ENCODE measurements around the gene CES3. TPM values are rescaled to one million over a fixed set of nuclear protein-coding genes. Genes with fewer than 3 reads are reported as not detected.
"Not testable (repeated sequence)": the region's sequence is repeated elsewhere in the genome, so short reads cannot be mapped to it uniquely, and the experiment has no call there.

Gene CES3
- total RNA-seq, 1 donor from 2014 or later = not detected

- intact Hi-C loops (cut with DNase I) = no loop called here
- Histone ChIP-seq H3K27ac (no peak overlapping the region), H3K36me3 (no peaks in the 10 kb centered on the region), H3K27me3 (no peaks in the 10 kb centered on the region), H3K4me3 (no peak overlapping the region), H3K9me3 (no peaks in the 10 kb centered on the region), H3K4me1 (peaks cover 0 to 12% of the 10 kb centered on the region in 2 donors)
- TF ChIP-seq, protein P1, sequence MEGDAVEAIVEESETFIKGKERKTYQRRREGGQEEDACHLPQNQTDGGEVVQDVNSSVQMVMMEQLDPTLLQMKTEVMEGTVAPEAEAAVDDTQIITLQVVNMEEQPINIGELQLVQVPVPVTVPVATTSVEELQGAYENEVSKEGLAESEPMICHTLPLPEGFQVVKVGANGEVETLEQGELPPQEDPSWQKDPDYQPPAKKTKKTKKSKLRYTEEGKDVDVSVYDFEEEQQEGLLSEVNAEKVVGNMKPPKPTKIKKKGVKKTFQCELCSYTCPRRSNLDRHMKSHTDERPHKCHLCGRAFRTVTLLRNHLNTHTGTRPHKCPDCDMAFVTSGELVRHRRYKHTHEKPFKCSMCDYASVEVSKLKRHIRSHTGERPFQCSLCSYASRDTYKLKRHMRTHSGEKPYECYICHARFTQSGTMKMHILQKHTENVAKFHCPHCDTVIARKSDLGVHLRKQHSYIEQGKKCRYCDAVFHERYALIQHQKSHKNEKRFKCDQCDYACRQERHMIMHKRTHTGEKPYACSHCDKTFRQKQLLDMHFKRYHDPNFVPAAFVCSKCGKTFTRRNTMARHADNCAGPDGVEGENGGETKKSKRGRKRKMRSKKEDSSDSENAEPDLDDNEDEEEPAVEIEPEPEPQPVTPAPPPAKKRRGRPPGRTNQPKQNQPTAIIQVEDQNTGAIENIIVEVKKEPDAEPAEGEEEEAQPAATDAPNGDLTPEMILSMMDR (IDR thresholded peaks at IDR 0.05) = no peak
- no peak for DNase-seq (ENCODE audit: low spot score in 2 of 2)
These were observed 9.9 kb upstream of the CES3 start for GRCh38 chr16:66950971-66951790.

DNA sequence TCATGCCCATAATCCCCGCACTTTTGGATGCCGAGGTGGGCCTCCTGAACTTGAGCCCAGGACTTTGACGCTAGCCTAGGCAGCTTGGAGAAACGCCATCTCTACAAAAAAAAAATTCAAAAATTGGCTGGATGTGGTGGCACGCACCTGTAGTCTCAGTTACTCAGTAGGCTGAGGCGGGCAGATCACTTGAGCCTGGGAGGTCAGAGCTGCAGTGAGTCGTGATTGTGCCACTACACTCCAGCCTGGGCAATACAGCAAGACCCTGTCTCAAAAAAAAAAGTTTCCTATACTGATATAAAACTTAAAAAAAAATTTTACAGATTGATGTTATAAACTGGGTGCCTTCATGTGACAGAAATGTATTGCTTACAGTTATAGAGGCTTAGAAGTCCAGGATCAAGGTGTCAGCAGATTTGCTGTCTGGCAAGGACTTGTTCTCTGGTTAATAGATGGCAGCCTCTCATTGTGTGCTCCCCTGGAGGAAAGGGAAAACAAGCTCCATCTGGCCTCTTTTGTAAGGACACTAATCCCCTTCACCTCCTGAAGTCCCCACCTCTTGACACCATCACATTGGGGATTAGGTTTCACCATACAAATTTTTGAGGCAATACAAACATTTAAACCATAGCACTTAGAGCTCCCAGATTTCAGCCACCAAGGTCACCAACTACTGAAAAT lies 8.5 kb upstream of the CES3 start:
- no peak for DNase-seq (ENCODE audit: low spot score in 2 of 2)
- TF ChIP-seq, protein P1 (IDR thresholded peaks at IDR 0.05) = no peak
- Histone ChIP-seq H3K9me3 (no peaks in the 10 kb centered on the region), H3K27me3 (no peaks in the 10 kb centered on the region), H3K27ac (no peak overlapping the region), H3K36me3 (no peaks in the 10 kb centered on the region), H3K4me1 (peaks cover 0 to 10% of the 10 kb centered on the region in 2 donors), H3K4me3 (no peak overlapping the region)
- intact Hi-C loops (cut with DNase I) = no loop called here

GRCh38 chr16:66953462-66954096 lies 7.5 kb upstream of the CES3 start:
- Histone ChIP-seq H3K4me3 (no peak overlapping the region), H3K36me3 (no peaks in the 10 kb centered on the region), H3K9me3 (no peaks in the 10 kb centered on the region), H3K27ac (no peak overlapping the region), H3K4me1 (peaks cover 0 to 6% of the 10 kb centered on the region in 2 donors), H3K27me3 (no peaks in the 10 kb centered on the region)
- DNase-seq (ENCODE audit: low spot score in 2 of 2) = no peak
- TF ChIP-seq, protein P1 (IDR thresholded peaks at IDR 0.05) = no peak
- intact Hi-C loops (cut with DNase I) = loop anchor here (2.0 kb wide), 1 partner anchor 231 kb away; no protein-coding TSS in a partner anchor

DNA sequence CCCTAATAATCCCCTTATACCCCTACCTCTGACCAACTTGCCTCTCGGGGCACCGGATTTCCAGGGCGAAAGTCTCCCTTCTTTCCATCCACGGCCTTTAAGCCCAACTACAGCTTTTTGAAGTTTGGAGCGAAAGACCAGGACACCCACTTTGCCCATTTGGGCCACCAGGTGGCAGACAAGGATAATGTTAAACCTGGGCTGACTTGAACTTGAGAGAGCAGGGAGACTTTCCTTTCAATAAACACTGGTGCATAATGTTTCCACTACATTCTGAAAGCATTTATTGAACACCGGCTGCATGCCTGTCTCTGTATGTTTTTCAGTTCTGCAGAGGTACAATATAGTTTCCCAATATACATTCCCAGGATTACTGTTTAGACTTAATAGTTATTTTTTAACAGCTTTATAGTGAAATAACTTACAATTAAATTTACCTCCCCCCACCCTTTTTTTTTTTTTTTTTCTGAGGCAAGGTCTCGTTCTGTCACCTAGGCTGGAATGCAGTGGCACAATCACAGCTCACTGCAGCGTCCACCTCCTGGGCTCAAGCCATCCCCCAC lies 6.9 kb upstream of the CES3 start:
- no peak overlapping the region for H3K4me3 ChIP-seq
- no peaks in the 10 kb centered on the region for H3K4me1 ChIP-seq
- H3K36me3 ChIP-seq = no peaks in the 10 kb centered on the region
- H3K9me3 ChIP-seq = no peaks in the 10 kb centered on the region
- H3K27ac ChIP-seq = no peak overlapping the region
- TF ChIP-seq, protein P1 (IDR thresholded peaks at IDR 0.05) = peak; percentile 53 to 80 (median 72)
- DNase-seq (ENCODE audit: low spot score in 2 of 2) = peak in 1 of 2 donors; percentile 87
- H3K27me3 ChIP-seq = no peaks in the 10 kb centered on the region
- intact Hi-C loops (cut with DNase I) = loop anchor here (2.0 kb wide), 1 partner anchor 231 kb away; no protein-coding TSS in a partner anchor

DNA sequence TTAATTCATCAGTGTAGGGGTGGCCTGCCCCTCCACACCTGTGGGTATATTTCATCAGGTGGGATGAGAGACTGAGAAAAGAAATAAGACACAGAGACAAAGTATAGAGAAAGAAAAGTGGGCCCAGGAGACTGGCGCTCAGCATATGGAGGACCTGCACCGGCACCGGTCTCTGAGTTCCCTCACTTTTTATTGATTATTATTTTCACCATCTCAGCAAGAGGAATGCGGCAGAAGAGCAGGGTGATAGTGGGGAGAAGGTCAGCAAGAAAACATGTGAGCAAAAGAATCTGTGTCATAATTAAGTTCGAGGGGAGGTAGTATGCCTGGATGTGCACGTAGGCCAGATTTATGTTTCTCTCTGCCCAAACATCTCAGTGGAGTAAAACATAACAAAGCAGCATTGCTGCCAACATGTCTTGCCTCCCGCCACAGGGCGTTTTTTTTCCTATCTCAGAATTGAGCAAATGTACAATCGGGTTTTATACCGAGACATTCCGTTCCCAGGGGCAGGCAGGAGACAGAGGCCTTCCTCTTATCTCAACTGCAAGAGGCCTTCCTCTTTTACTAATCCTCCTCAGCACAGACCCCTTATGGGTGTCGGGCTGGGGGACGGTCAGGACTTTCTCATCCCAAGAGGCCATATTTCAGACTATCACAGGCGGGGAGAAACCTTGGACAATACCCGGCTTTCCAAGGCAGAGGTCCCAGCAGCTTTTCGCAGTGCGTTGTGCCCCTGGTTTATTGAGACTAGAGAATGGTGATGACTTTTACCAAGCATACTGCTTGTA lies 5.5 kb upstream of the CES3 start:
- intact Hi-C loops (cut with DNase I) = loop anchor here (2.0 kb wide), 1 partner anchor 229 kb away; no protein-coding TSS in a partner anchor
- H3K4me1 ChIP-seq; H3K27ac ChIP-seq; H3K36me3 ChIP-seq; H3K9me3 ChIP-seq; H3K4me3 ChIP-seq; H3K27me3 ChIP-seq; DNase-seq (ENCODE audit: low spot score in 2 of 2): not testable (repeated sequence)

GRCh38 chr16:66956154-66956457 lies 5.0 kb upstream of the CES3 start:
- H3K4me3 ChIP-seq; intact Hi-C loops (cut with DNase I); DNase-seq (ENCODE audit: low spot score in 2 of 2): not testable (repeated sequence)

More at GRCh38 chr16:66956154-66956457, 5.0 kb upstream of the CES3 start:
- H3K27me3 ChIP-seq, H3K27ac ChIP-seq, H3K36me3 ChIP-seq, H3K4me1 ChIP-seq, H3K9me3 ChIP-seq: not testable (repeated sequence)

Measured in ascending aorta (tissue), 2 donors.